ENCODE results near the gene FAM151B.
A peak's percentile ranks its signal among the peaks of the same experiment; 100 is the strongest.
"Not testable (repeated sequence)": the region's sequence is repeated elsewhere in the genome, so short reads cannot be mapped to it uniquely, and the experiment has no call there.

The FAM151B gene

GRCh38 chr5:80504833-80505232 is 16.9 kb downstream of the FAM151B start:
- DNase-seq: no peak

- no peak for DNase-seq
These were observed 19.8 kb downstream of the FAM151B start for GRCh38 chr5:80507663-80508062.

GRCh38 chr5:80508844-80509243 is 20.9 kb downstream of the FAM151B start:
- no peak for DNase-seq

GRCh38 chr5:80509362-80509761 is 21.5 kb downstream of the FAM151B start:
- DNase-seq: no peak

DNA sequence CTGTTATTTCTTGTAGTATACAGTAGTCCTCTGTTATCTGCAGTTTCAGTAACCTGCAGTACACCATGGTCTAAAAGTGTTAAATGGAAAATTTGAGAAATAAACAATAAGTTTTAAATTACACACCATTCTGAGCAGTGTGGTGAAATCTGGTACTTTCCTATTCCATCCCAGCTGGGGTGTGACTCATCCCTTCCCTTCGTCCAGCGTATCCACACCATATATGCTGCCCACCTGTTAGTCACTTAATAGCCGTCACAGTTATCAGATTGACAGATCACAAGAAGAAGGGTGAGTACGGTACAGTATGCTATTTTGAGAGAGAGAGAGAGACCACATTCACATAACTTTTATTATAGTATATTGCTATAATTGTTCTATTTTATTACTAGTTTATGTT is 28.9 kb downstream of the FAM151B start:
- DNase-seq: no peak

DNA sequence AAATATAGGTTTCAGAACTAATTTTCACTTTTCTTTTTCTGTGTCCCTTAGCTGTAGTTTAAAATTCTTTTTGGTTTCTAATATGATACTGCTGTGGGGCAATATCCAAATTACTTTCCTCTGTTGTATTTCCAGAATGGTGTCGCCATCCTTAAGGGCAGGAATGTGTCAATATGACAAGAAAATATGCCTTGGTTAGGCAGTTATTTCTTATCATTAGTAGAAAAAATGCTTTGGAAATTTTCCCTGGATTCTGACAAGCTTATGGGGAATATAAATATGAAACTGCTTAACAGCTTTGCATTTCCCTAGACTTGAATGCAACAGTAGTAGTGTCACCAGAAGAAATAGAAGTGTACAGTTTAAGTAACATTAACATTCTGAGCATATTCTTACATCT is 52.8 kb downstream of the FAM151B start:
- no peak for DNase-seq

DNA sequence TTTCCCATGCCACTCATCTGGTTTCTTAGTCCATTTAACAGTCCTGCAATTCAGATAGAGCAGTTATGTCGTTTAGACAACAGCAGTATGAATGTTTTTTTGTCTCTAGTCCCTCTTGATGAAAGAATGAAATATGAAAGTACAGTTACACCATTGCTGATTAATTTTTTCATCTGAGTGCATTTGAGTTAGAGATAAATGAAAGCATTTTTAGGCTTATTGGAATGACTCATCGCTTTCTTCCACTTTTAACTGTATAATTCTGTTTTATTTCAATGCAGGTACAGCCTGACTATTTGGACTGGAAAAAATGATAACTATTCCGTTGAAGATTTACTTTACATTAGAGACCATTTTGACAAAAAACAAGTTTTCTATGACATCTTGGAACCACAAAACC is 53.5 kb downstream of the FAM151B start:
- no peak for DNase-seq

DNA sequence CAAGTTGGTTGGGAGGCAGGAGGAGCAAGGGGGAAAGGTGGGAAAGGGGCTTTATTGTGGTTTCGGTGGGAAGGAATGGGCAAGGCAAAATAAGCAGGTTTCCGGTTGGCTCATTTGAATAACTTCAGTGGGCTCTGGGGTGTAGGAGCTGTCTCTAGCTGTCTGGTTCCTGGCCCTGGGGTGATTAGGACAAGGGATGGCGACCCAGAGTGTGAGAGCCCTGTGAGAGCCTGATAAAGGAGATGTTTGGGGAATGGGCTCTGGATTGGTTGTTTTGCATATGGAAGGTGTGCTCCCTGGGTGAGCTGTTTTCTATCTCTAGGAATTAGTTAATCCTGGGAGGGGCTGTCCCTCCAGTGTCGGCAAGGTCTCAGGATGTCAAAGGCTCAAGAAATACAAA is 66.7 kb downstream of the FAM151B start:
- no peak for DNase-seq

DNA sequence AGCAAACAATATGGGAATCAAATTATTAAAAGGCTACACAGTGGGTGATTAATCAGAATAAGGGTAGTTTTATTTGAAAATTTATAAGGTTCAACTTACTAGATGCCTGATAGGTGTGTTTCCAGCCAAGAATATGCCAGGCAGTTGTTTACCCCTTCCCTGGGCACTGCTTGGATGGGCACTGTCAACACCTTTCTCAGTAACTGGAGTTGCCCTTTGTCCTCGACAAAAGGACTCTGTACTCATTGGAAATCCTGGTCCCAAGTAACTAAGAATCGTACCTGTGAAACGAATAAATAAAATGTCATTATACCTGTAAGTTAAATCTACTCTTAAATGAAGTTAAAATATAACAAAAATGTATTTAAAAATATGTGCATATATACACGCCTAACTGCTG is 67.2 kb downstream of the FAM151B start:
- no peak for DNase-seq

DNA sequence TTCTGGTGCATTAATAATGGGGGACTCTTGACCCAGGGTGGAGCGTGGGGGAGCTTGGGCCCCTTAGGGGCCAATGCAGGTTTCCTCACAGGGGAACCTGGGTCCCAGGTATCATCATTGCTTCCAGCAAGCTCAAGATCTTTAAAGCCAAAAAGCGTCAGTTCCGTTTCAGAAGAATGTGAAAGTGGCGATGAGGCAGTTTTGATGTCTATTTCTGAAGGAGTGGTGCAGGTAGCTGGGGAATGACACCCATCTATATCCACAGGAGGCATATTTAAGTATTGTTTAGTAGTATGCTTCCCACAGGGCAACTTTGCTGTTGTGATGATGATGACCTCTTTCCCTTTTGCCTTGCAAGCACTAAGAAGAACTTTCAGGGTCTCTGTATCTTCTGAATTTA is 71.3 kb downstream of the FAM151B start:
- no peak for DNase-seq

DNA sequence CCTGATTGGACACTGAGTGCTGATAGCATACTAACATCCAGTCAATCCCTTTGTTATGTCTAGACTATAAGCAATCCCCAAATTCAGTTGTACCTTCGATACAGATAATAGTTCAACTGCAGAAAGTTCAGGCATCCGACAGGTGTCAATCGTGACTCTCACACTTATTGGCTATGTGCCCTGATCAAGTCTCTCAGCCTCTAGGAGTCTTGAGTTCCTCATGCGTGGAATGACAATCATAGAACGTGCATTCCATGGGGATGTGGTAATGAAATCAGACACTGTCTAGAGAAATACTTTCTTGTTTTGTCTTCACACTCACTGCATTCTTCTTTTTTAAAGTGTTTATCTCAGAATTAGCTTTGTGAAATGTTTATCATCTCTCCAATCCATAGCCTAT is 77.4 kb downstream of the FAM151B start:
- no peak for DNase-seq

DNA sequence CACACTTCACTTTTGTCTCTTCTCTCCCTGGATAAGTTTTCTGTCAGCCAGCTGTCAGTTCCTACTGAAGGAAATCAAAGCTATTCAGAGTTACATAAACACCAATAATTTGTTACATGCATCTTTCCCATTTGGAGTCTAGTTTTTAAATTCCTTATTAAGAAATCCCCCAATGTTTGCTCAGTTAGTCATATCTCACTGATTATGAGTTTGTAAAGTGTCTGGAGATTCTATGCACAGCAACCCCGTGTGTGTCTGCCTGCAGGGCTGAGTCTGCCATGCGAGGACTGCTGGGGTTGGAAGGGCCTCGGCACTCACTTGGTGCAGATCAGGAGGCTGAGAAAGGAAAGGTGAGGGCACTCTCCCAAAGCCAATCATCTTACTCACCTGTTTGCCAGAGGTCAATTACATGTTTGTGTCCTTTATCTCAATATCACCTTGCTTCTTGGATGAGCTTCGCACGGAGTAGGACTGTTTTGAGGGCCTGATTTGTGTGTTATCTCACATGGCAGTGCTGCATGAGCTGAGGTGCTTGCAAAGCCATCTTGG is 78.9 kb downstream of the FAM151B start:
- no peak for DNase-seq

GRCh38 chr5:80568251-80568650 is 80.4 kb downstream of the FAM151B start:
- no peak for DNase-seq

DNA sequence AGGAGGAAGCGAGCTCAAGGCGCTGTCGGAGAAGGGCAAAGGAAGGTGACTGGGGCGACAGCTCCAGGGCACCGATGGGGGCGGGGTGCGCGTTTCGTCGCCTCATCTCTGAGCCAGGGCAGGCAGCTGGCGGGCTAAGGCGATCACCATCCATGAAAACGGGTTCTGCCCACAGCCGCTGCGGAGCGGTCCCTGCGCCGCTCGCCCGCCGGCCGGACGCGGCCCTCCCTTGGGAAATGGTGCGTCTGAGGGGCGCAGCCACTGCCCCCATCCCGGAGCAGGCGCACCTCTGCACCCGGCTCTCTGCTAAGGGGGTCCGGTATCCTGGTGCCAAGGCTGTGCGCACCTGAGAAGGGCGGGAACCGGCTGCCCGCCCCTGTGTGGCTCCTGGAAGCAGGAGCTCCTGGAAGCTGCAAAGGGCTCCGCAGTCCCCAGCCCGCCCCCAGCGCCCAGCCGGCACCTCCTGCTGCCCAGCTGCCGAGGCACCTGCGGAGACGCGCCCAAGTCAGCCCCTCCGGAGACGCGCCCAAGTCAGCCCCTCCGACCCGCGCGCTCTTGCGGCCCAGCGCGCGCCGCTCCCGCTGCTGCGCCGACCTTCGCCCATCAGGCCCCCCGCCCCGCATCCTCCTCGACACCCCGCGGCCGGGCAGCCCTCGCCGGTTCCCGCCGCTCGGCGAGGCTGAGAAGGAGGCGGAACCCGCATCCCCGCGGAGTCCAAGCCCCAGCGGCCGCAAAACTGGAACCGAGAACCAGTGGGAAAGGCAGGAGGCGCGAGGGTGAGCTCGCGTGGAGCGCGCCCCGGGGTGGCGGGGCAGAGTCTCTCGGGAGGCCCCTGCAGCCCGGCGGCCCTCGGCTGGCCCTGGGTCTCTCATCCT is 81.4 kb downstream of the FAM151B start:
- DNase-seq: peak; percentile 8

DNA sequence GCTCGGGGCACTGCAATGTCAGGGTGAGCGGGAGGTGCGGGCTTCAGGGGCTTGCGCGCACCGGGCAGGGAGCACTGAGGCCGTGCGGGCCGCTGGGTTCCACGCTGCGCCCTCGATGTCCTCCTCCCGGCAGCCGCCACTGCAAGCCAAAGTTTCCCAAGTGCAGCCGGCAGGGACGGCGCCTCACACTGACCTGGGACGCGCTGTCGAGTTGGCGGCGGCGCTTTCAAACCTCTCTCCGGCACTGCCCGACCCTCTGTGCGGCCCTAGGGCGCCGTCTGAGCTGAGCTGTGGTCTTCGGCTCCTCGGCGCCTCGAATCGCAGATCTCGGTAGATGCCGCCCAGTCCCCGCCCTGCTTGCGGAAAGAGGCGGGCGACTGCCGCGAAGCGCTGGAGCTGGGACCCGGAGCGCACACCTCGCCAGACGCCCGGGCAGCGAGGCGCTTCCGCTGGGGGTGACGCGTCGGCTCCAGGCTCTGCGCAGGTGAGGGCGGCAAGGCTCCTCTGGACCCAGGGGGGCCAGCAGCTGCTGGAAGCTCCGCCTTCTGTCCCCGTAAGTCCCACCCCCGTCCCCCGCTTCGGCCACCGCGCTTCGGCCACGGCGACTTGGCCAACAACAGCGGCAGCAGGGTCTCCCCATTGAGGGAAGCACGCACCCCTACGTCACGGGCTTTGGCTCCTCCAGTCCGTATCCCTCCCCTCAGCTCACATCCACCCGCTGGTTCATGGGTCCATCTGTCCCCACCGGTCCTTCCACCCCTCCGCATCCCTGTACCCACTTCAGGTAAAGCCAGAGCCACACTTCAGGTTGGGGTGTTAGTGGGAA is 82.3 kb downstream of the FAM151B start, which contains the start of gene ANKRD34B:
Gene ANKRD34B, minus strand, starts transcription at position 320 of the 826 bp plus-strand sequence. CDS start 10,261 bp downstream, outside the sequence.
- DNase-seq: peak; percentile 77

GRCh38 chr5:80573062-80573461 is 85.2 kb downstream of the FAM151B start:
- DNase-seq: no peak

GRCh38 chr5:80576383-80576782 is 88.5 kb downstream of the FAM151B start:
- no peak for DNase-seq

DNA sequence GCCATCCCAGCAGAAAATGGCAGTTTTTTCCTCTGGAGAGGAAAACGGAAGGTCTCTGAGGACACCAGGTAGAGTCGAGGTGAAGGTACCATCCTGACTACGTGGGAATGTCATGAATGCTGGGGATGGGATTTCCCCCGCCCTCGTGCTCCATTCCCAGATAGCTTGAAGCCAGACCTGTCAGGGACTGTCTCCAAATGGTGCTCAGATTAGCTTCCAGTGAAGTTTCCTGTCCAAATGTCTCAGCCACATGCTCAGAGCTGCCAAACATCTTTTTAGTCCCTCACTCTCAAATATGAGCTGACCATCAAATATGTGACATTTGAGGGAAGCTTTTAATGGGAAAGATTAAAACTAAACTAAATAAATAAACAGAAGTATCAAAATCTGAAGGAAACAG is 89.8 kb downstream of the FAM151B start:
- DNase-seq: no peak

- no peak for DNase-seq
These were observed 91.2 kb downstream of the FAM151B start for GRCh38 chr5:80579050-80579449.

DNA sequence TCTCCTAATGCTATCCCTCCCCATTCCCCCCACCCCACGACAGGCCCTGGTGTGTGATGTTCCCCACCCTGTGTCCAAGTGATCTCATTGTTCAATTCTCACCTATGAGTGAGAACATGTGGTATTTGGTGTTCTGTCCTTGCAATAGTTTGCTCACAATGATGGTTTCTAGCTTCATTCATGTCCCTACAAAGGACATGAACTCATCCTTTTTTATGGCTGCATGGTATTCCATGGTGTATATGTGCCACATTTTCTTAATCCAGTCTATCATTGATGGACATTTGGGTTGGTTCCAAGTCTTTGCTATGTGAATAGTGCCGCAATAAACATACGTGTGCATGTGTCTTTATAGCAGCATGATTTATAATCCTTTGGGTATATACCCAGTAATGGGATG is 92.4 kb downstream of the FAM151B start:
- DNase-seq: not testable (repeated sequence)

- no peak for DNase-seq
These were observed 96.9 kb downstream of the FAM151B start for GRCh38 chr5:80584770-80585169.

- no peak for DNase-seq
These were observed 101.1 kb downstream of the FAM151B start for GRCh38 chr5:80588858-80589540.

- DNase-seq: no peak
These were observed 102.9 kb downstream of the FAM151B start for GRCh38 chr5:80590766-80591165.
